WERI-Rb-1 (cell line): ENCODE data around the gene EMSY.

Experiments used
- DNase-seq: peaks from one replicate; pipeline ENCODE4 v3.0.0-alpha.2; 2020
- H3K27ac ChIP-seq: fragments of 250-450 bp; sonication (Bioruptor Pico); 2 replicates; pipeline ENCODE4 v1.5.1; 2020; ENCODE audit warnings: mild to moderate bottlenecking, moderate library complexity
- H3K27me3 ChIP-seq: fragments of 250-450 bp; sonication (Bioruptor Pico); 2 replicates; pipeline ENCODE4 v1.5.1; 2021; ENCODE audit warnings: mild to moderate bottlenecking, low read depth, moderate library complexity; ENCODE audit not compliant: insufficient read depth, severe bottlenecking
- H3K36me3 ChIP-seq: fragments of 250-450 bp; sonication (Bioruptor Pico); 2 replicates; pipeline ENCODE4 v1.5.1; 2020; ENCODE audit warnings: mild to moderate bottlenecking, moderate library complexity
- H3K4me3 ChIP-seq: 2 replicates; pipeline ENCODE4 v1.5.1; 2011; ENCODE audit warnings: low read depth, mild to moderate bottlenecking, control low read depth, low read length
- H3K9me3 ChIP-seq: fragments of 250-450 bp; sonication (Bioruptor Pico); 2 replicates; pipeline ENCODE4 v1.5.1; 2021; ENCODE audit warnings: mild to moderate bottlenecking, moderate library complexity; ENCODE audit not compliant: severe bottlenecking
- CTCF ChIP-seq: IDR thresholded peaks from 2 replicates; pipeline ENCODE4 v1.5.1; 2011; ENCODE audit warnings: low read depth, mild to moderate bottlenecking, control low read depth, inconsistent platforms, low read length

EMSY gene

GRCh38 chr11:76574406-76574805 is 129.6 kb downstream of the EMSY start:
- H3K27me3 ChIP-seq, result no peaks in the 10 kb centered on the region
- TF ChIP-seq CTCF, result no peak
- DNase-seq, result no peak

GRCh38 chr11:76574879-76575278 is 130.1 kb downstream of the EMSY start:
- DNase-seq, result no peak
- Histone ChIP-seq H3K4me3 (no peak overlapping the region), H3K27me3 (no peaks in the 10 kb centered on the region), H3K36me3 (no peaks in the 10 kb centered on the region), H3K9me3 (no peaks in the 10 kb centered on the region), H3K27ac (no peak overlapping the region)
- TF ChIP-seq CTCF, result no peak

More at GRCh38 chr11:76574406-76574805, 129.6 kb downstream of the EMSY start:
- no peaks in the 10 kb centered on the region for H3K36me3 ChIP-seq
- no peaks in the 10 kb centered on the region for H3K9me3 ChIP-seq
- H3K27ac ChIP-seq, result no peak overlapping the region
- H3K4me3 ChIP-seq, result no peak overlapping the region

GRCh38 chr11:76577226-76577920 is 132.6 kb downstream of the EMSY start:
- no peaks in the 10 kb centered on the region for H3K9me3 ChIP-seq
- no peak for DNase-seq
- H3K4me3 ChIP-seq, result no peak overlapping the region
- no peaks in the 10 kb centered on the region for H3K36me3 ChIP-seq
- no peaks in the 10 kb centered on the region for H3K27me3 ChIP-seq
- H3K27ac ChIP-seq, result no peak overlapping the region
- TF ChIP-seq CTCF, result no peak

- H3K4me3 ChIP-seq, result no peak overlapping the region
- H3K27ac ChIP-seq, result no peak overlapping the region
- no peak for TF ChIP-seq CTCF
- no peak for DNase-seq
- no peaks in the 10 kb centered on the region for H3K27me3 ChIP-seq
- H3K9me3 ChIP-seq, result no peaks in the 10 kb centered on the region
- no peaks in the 10 kb centered on the region for H3K36me3 ChIP-seq
These were observed 133.3 kb downstream of the EMSY start for GRCh38 chr11:76577921-76578653.

GRCh38 chr11:76578654-76579055 is 133.8 kb downstream of the EMSY start:
- no peaks in the 10 kb centered on the region for H3K9me3 ChIP-seq
- H3K27ac ChIP-seq, result no peak overlapping the region
- no peaks in the 10 kb centered on the region for H3K36me3 ChIP-seq
- DNase-seq, result no peak
- no peaks in the 10 kb centered on the region for H3K27me3 ChIP-seq
- H3K4me3 ChIP-seq, result no peak overlapping the region
- TF ChIP-seq CTCF, result no peak
